ENCODE measurements around the gene LPGAT1.

The LPGAT1 gene

GRCh38 chr1:211865180-211865579 lies 34.6 kb upstream of the LPGAT1 start:
- H3K27ac ChIP-seq: no peak overlapping the region
- TF ChIP-seq CTCF (conservative IDR thresholded peaks at IDR 0.05) (no peak), ZFX (IDR thresholded peaks at IDR 0.05) (no peak)

- TF ChIP-seq ZFX (IDR thresholded peaks at IDR 0.05) (no peak), CTCF (conservative IDR thresholded peaks at IDR 0.05) (no peak)
These were observed 28.8 kb upstream of the LPGAT1 start for GRCh38 chr1:211859405-211859804.

GRCh38 chr1:211851174-211851573 lies 20.6 kb upstream of the LPGAT1 start:
- H3K27ac ChIP-seq: no peak overlapping the region
- TF ChIP-seq ZFX (IDR thresholded peaks at IDR 0.05) (no peak), CTCF (conservative IDR thresholded peaks at IDR 0.05) (no peak)

More at GRCh38 chr1:211859405-211859804, 28.8 kb upstream of the LPGAT1 start:
- no peak overlapping the region for H3K27ac ChIP-seq

GRCh38 chr1:211843507-211844298 lies 13.1 kb upstream of the LPGAT1 start:
- no peak overlapping the region for H3K27ac ChIP-seq

GRCh38 chr1:211843018-211843417 lies 12.5 kb upstream of the LPGAT1 start:
- no peak overlapping the region for H3K27ac ChIP-seq
- TF ChIP-seq ZFX (IDR thresholded peaks at IDR 0.05) (no peak), CTCF (conservative IDR thresholded peaks at IDR 0.05) (no peak)

More at GRCh38 chr1:211843507-211844298, 13.1 kb upstream of the LPGAT1 start:
- TF ChIP-seq CTCF (conservative IDR thresholded peaks at IDR 0.05) (no peak), ZFX (IDR thresholded peaks at IDR 0.05) (no peak)

- no peak for TF ChIP-seq ZFX (IDR thresholded peaks at IDR 0.05)
- TF ChIP-seq CTCF (conservative IDR thresholded peaks at IDR 0.05): no peak
- no peak overlapping the region for H3K27ac ChIP-seq
These were observed 12.0 kb upstream of the LPGAT1 start for GRCh38 chr1:211842518-211842917.

- TF ChIP-seq ZFX (IDR thresholded peaks at IDR 0.05) (no peak), CTCF (conservative IDR thresholded peaks at IDR 0.05) (no peak)
- no peak overlapping the region for H3K27ac ChIP-seq
These were observed 8.5 kb upstream of the LPGAT1 start for GRCh38 chr1:211839106-211839505.
